Testis (tissue), 2 donors: ENCODE results near the gene LARGE2.

Source experiments
- POLR2A ChIP-seq: fragments of 450-650 bp; IDR thresholded peaks from one replicate; pipeline ENCODE4 v1.6.1; 2017; ENCODE audit warnings: antibody characterized with exemption, mild to moderate bottlenecking, moderate library complexity
- TF ChIP-seq, protein P1 (sequence below), 3 experiments: fragments of 450-650 bp in 2 of 3; fragments of 200-600 bp in 1 of 3; sonication (generic) in 1 of 3; IDR thresholded peaks; one replicate each; pipeline ENCODE4 v1.5.1; 2016 to 2019; ENCODE audit warnings: antibody characterized with exemption in 3 of 3, mild to moderate bottlenecking in 2 of 3, moderate library complexity in 1 of 3

DNA sequence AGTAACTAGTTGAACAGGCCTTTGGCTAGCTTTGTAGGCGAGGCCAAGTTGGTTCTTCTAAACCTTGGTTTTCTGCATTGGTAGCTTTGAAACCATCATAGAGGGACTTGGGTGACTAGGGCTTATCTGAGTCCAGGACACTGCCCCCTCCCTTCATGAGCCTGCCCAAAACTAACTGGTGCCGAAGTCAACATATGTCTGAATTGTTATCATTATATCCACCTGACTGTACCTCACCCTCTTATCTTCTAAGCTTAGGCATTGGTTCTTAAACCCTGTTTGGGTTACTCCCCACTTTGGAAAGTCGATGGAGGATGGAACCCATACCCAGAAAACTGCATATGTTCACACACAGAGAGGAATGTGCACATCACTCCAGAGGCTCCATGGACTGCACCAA lies 44.6 kb upstream of the LARGE2 start:
- TF ChIP-seq, protein P1, sequence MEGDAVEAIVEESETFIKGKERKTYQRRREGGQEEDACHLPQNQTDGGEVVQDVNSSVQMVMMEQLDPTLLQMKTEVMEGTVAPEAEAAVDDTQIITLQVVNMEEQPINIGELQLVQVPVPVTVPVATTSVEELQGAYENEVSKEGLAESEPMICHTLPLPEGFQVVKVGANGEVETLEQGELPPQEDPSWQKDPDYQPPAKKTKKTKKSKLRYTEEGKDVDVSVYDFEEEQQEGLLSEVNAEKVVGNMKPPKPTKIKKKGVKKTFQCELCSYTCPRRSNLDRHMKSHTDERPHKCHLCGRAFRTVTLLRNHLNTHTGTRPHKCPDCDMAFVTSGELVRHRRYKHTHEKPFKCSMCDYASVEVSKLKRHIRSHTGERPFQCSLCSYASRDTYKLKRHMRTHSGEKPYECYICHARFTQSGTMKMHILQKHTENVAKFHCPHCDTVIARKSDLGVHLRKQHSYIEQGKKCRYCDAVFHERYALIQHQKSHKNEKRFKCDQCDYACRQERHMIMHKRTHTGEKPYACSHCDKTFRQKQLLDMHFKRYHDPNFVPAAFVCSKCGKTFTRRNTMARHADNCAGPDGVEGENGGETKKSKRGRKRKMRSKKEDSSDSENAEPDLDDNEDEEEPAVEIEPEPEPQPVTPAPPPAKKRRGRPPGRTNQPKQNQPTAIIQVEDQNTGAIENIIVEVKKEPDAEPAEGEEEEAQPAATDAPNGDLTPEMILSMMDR (IDR thresholded peaks at IDR 0.05) = no peak
- no peak for TF ChIP-seq POLR2A
